GM19193 (cell line): ENCODE data around the gene PHETA2.

Experiments used
- POLR2A ChIP-seq: IDR thresholded peaks from 4 replicates; pipeline ENCODE4 v1.6.1; 2011; ENCODE audit not compliant: insufficient read depth, insufficient read length; ENCODE audit errors: extremely low read depth

Gene PHETA2

DNA sequence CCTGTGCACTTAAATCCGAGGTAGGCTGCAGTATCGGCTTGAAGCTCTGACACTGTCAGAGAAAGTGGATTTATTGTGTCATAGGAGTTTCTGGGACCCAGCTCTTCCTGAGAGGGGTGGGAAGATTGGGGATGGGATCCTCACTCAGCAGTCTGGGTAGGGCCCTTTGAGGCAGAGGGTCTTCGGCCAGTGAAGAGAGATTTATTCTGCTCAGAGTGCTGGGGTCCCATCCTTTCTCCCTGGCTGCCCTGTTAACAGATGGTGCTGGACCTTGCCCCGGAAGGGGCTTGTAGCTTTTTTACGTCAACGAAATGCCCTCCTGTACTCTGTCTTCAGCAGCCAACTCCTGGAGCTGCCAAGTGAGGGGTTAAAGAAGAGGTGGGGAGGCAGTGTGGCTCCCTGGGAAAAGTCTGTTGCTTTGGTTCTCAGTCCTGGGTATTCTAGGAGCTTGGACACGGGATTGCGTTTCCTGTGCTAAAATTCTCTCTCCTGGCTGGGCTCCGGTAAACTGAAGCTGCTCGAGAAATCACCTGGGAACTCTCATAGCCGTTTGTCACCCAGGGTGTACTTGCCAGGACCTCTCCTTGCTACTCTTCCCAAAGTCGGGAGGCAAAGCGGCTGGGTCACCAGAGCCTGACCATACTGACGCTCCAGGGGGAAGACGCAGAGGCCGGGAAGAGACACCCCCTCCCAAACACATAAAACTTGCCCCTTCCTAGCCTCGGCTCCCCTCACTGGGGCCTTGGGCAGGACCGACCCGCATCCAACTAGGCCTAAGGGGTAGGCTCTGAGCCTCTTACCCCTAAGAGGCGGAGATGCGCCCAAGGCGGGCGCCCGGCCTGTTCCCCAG is 4.6 kb downstream of the PHETA2 start:
- no peak for TF ChIP-seq POLR2A

DNA sequence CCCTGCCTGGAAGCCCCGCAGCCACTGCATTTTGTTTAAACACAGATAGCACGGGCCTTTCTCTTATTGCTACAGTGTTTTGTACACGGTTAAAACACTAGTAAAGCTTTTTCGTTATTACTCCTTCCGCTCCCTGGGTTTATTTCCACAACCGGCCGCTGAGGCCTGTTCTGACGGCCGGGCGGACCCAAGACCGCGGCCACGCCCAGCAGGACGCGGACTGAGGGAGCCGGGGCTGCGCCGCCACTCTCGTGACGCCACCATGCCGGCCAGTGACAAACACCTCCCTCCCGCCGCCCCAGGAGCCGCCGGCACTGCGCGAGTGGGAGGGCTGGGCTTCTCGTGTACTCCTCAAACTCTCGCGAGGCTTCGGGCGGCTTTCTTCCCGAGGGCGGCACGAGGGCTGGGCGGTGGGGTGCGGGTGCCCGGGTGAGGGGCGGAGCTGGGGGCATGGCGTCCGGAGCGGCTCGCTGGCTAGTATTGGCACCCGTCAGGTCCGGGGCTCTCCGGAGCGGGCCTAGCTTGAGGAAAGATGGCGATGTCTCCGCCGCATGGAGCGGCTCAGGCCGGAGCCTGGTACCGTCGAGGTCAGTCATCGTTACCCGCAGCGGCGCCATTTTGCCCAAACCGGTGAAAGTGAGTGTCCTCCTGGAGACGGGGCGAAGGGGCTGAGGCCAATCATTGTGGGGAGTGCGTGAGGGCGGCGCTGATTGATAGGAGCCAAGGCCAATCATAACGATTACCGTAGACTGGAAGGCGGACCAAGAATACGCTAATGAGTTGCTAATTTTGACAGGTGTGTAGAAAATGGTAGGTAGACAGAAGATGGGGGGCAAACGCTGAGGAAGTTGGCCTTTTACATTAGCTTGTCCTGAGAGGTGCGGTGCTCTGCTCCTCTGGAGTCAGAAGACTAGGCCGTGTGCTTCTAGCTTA is 5.5 kb downstream of the PHETA2 start, which contains the start of gene SMDT1:
TSS of gene SMDT1 (plus strand) at position 382 of the 933 bp plus-strand sequence. CDS start at position 451, 69 bp downstream.
- peak; percentile 78 for TF ChIP-seq POLR2A

- no peak for TF ChIP-seq POLR2A
Observed at GRCh38 chr22:42080287-42080686, 6.2 kb downstream of the PHETA2 start.

GRCh38 chr22:42083119-42083518 is 9.1 kb downstream of the PHETA2 start:
- TF ChIP-seq POLR2A = no peak

DNA sequence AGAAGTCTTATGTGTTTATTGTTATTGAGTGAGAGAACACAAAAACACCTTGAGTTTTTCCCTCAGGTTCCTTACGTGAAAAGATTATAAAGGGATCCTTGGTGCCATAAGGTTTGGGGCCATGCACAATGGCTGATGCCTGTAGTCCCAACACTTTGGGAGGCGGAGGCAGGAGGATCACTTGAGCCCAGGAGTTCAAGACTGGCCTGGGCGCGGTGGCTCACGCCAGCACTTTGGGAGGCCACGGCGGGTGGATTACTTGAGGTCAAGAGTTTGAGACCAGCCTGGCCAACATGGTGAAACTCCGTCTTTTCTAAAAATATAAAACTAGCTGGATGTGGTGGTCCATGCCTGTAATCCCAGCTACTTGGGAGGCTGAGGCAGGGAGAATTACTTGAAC is 10.8 kb downstream of the PHETA2 start:
- no peak for TF ChIP-seq POLR2A

GRCh38 chr22:42086051-42086450 is 12.0 kb downstream of the PHETA2 start:
- no peak for TF ChIP-seq POLR2A

DNA sequence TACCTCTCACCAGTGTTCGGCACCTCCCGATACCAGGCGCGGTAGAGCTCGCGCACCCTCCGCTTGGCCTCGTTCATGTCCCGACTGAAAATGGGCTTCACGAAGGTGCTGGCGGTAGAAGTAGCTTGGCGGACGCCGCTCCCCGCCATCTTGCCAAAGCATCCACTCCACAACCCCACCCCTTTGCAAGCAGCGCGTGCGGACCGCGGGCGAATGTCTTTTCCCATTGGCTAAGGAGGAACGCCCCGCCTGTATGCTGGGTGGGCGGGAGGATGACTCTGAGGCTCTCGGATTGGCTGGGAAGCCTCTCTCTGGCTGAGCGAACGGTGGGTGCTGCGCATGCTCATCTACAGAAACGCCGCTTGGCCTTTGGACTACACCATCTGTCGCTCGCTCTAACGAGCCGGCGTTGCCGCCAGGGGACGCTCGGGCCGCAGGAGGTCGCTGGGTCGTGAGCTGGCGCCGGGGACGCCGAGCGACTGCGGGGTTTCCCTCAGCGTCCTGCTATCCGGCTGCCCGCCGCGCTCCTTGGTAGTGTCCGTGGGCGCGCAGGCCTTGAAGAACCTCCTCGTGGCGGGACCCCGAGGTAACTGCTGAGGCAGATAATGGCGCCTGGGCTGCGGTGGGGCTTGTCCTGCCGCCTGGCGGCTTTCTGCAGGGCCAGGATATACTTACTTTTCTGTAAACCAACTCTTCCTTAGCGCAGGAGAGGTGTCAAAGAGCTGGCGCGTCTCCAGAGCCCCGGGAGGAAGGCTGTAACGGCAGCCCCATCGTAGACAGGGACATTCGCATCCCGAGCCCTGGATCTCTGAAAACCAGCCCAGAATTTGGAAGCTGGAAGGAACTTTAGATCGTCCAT is 16.8 kb downstream of the PHETA2 start, which contains the start of gene NDUFA6:
TSS of gene NDUFA6 (minus strand) at position 177 of the 859 bp plus-strand sequence. CDS start at position 149, 28 bp downstream.
- peak; percentile 92 for TF ChIP-seq POLR2A

GRCh38 chr22:42091455-42091782 is 17.4 kb downstream of the PHETA2 start:
- TF ChIP-seq POLR2A = no peak

- TF ChIP-seq POLR2A = no peak
Observed at GRCh38 chr22:42101199-42101598, 27.2 kb downstream of the PHETA2 start.

DNA sequence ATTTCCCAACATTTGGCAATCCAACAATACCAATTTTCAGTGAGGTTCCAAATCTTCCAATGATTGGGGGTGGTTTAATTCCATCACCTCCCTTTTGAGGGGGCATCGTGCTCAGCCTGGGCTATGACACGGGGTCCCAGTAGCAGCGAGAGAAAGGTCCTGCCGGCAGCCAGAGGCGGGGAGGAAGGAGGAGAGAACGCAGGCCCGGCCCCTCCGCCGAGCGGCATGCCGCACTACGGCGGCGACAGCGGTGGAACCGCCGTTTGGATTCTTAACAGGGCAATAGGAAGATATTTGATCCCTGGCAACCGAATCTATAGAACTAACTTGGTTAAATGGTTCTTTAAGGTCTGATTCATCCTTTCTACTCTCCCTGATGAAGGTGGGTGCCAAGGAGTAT is 34.8 kb downstream of the PHETA2 start:
- TF ChIP-seq POLR2A = no peak

DNA sequence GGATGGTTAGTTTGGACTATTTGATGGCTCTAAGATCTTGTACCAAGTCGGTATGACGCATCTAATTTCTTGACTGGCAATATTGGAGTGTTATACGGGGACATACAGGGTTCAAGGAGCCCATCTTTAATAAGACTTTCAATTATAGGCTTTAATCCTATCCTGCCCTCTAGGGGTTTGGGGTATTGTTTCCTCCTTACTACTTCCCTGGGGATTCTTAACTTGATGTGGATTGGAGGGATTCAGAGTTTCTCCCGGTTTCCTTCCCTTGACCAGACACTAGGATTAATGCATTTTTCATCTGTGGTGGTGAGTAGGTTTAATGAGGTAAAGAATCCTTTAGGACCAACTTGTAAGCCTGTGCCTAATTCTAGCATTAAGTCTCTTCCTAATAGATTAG is 37.8 kb downstream of the PHETA2 start:
- no peak for TF ChIP-seq POLR2A

GRCh38 chr22:42114721-42115120 is 40.7 kb downstream of the PHETA2 start:
- no peak for TF ChIP-seq POLR2A

DNA sequence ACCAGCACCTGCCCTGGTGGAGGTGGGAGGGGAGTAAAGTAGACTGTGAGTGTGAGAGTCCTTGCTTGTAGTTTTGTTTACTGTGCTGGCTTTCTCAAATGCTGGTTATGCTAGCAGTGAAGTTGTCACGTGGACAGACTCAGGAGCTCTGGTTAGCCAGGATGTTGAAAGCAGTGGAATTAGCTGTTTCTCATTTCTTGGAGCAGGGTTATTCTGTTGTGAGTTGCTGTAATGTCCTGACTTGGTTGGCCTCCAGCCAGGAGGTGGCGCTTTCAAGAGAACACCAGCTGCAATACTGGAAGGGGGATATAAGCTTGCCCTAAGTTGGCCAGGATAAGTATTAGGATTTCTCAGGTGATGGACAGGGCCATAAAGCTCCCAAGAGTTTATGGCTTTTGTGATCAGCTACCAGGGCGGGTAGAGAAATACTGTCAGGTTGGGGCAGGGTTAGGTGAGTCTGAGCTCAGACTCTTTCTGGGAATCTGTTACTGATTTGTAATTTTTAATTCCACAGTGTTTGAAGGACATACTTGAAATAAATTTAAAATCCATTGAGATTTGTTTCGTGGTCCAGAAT is 42.9 kb downstream of the PHETA2 start:
- no peak for TF ChIP-seq POLR2A

- TF ChIP-seq POLR2A = no peak
Observed at GRCh38 chr22:42127606-42128005, 53.6 kb downstream of the PHETA2 start.
